ENCODE measurements around the gene ABO.

DNA sequence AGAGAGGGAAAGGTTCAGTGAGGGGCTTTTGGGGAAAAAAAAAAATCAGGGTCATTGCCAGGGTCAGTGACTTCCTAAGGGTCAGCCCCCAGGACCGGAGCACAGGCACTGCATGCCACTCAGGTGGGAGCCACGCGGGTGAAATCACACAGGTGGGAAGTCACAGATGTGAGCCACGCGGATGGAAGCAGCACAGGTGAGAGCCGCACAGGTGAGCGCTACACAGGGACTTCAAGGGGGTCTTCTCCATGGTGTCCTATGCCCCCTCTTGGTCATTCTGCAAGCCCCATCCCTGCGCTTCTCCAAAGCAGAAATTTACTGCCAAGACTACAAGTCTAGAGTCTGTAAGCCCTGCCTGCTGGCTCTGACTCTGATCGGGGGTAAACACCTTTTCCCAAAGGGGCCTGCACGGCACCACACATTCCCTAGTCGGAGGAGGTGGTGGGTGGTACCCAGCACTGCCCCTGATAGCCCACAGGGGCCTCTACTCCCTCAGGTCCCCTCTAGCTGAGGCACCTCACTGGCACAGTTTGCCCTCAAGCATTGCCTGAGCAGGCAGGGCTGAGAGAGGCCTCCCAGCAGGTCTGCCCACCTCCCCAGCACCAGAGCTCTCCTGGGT, 47.6 kb downstream of the ABO start:
- TF ChIP-seq, protein P1, sequence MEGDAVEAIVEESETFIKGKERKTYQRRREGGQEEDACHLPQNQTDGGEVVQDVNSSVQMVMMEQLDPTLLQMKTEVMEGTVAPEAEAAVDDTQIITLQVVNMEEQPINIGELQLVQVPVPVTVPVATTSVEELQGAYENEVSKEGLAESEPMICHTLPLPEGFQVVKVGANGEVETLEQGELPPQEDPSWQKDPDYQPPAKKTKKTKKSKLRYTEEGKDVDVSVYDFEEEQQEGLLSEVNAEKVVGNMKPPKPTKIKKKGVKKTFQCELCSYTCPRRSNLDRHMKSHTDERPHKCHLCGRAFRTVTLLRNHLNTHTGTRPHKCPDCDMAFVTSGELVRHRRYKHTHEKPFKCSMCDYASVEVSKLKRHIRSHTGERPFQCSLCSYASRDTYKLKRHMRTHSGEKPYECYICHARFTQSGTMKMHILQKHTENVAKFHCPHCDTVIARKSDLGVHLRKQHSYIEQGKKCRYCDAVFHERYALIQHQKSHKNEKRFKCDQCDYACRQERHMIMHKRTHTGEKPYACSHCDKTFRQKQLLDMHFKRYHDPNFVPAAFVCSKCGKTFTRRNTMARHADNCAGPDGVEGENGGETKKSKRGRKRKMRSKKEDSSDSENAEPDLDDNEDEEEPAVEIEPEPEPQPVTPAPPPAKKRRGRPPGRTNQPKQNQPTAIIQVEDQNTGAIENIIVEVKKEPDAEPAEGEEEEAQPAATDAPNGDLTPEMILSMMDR (conservative IDR thresholded peaks at IDR 0.05; ENCODE audit: low read length): no peak
- no peak for TF ChIP-seq EZH2phosphoT487 (IDR thresholded peaks at IDR 0.05; ENCODE audit: borderline replicate concordance)

All from Loucy (cell line).